Measurements from ENCODE around the gene TPPP3. TPM values are rescaled to one million over a fixed set of nuclear protein-coding genes. Genes with fewer than 3 reads are reported as not detected.

Gene TPPP3
- total RNA-seq, 1 experiment from 2014 or later = 0.95 TPM

- Histone ChIP-seq H3K9me3 (ENCODE audit: control insufficient read depth, insufficient read depth, low read depth, low read length) (no peaks in the 10 kb centered on the region), H3K36me3 (ENCODE audit: control insufficient read depth, insufficient read depth, low read length) (no peaks in the 10 kb centered on the region), H3K27ac (ENCODE audit: low read length) (no peak overlapping the region), H3K4me1 (ENCODE audit: control insufficient read depth, insufficient read depth, low read length) (no peaks in the 10 kb centered on the region), H3K4me3 (ENCODE audit: low read depth in 2 of 2, low read length in 2 of 2) (no peak overlapping the region), H3K27me3 (ENCODE audit: control insufficient read depth, insufficient read depth, low read length) (no peaks in the 10 kb centered on the region)
- no peak for DNase-seq (ENCODE audit: low read depth, low spot score)
- BruUV-seq (replicated peaks) = no TSS peak
- intact Hi-C loops (cut with micrococcal nuclease; ENCODE audit: unreplicated experiment) = no loop called here
- in situ Hi-C loops (cut with HindIII; ENCODE audit: low pct_unique_long_range_greater_than_20kb, low sequenced_read_pairs) = no loop called here
- no peak for ATAC-seq
- TF ChIP-seq SIN3A (IDR thresholded peaks at IDR 0.05; ENCODE audit: borderline replicate concordance, insufficient read depth, low read depth, low read length) (no peak), POLR2AphosphoS5 (IDR thresholded peaks at IDR 0.05; ENCODE audit: low read depth, low read length) (no peak), REST (IDR thresholded peaks at IDR 0.05; ENCODE audit: insufficient read depth in 1 of 2, low read depth in 2 of 2, low read length in 1 of 2) (no peak), TCF7L2 (IDR thresholded peaks at IDR 0.05; ENCODE audit: low read depth, low read length) (no peak), CTCF (IDR thresholded peaks at IDR 0.05) (no peak; the same call in 1 of the 2 replicates)
- ChIA-PET CTCF (interaction anchor here (0.6 kb wide), 1 partner anchor 112 kb away, joined by 6 read pairs; no protein-coding TSS in a partner anchor), POLR2A (no interaction called here)
Observed at GRCh38 chr16:67407788-67408452, 14.6 kb upstream of the TPPP3 start.

GRCh38 chr16:67407176-67407787 lies 14.0 kb upstream of the TPPP3 start:
- Histone ChIP-seq H3K27ac (ENCODE audit: low read length) (no peak overlapping the region), H3K36me3 (ENCODE audit: control insufficient read depth, insufficient read depth, low read length) (no peaks in the 10 kb centered on the region), H3K4me1 (ENCODE audit: control insufficient read depth, insufficient read depth, low read length) (no peaks in the 10 kb centered on the region), H3K4me3 (ENCODE audit: low read depth in 2 of 2, low read length in 2 of 2) (no peak overlapping the region), H3K27me3 (ENCODE audit: control insufficient read depth, insufficient read depth, low read length) (no peaks in the 10 kb centered on the region), H3K9me3 (ENCODE audit: control insufficient read depth, insufficient read depth, low read depth, low read length) (no peaks in the 10 kb centered on the region)
- intact Hi-C loops (cut with micrococcal nuclease; ENCODE audit: unreplicated experiment) (no loop called here), in situ Hi-C loops (cut with HindIII; ENCODE audit: low pct_unique_long_range_greater_than_20kb, low sequenced_read_pairs) (no loop called here)
- TF ChIP-seq TCF7L2 (IDR thresholded peaks at IDR 0.05; ENCODE audit: low read depth, low read length) (no peak), CTCF (IDR thresholded peaks at IDR 0.05) (no peak)
- no TSS peak for BruUV-seq (replicated peaks)
- DNase-seq (ENCODE audit: low read depth, low spot score) = no peak
- CTCF ChIA-PET = no interaction called here
- POLR2A ChIA-PET = no interaction called here
- no peak for ATAC-seq
